Rectal smooth muscle tissue (tissue), 1 donor: ENCODE measurements around the gene YPEL2.

ENCODE experiments used
- H3K27ac ChIP-seq: one replicate; pipeline ENCODE4 v1.7.0; 2013; ENCODE audit warnings: low read depth, low read length, inconsistent platforms
- H3K27me3 ChIP-seq: one replicate; pipeline ENCODE4 v1.7.0; 2013; ENCODE audit warnings: low read length; ENCODE audit not compliant: control insufficient read depth, insufficient read depth
- H3K36me3 ChIP-seq: one replicate; pipeline ENCODE4 v1.7.0; 2013; ENCODE audit warnings: low read length; ENCODE audit not compliant: control insufficient read depth, insufficient read depth
- H3K4me1 ChIP-seq: one replicate; pipeline ENCODE4 v1.7.0; 2013; ENCODE audit warnings: low read length; ENCODE audit not compliant: control insufficient read depth, insufficient read depth
- H3K4me3 ChIP-seq: one replicate; pipeline ENCODE4 v1.7.0; 2013; ENCODE audit warnings: low read length
- H3K9ac ChIP-seq: one replicate; pipeline ENCODE4 v1.7.0; 2013; ENCODE audit warnings: low read length

Gene YPEL2

DNA sequence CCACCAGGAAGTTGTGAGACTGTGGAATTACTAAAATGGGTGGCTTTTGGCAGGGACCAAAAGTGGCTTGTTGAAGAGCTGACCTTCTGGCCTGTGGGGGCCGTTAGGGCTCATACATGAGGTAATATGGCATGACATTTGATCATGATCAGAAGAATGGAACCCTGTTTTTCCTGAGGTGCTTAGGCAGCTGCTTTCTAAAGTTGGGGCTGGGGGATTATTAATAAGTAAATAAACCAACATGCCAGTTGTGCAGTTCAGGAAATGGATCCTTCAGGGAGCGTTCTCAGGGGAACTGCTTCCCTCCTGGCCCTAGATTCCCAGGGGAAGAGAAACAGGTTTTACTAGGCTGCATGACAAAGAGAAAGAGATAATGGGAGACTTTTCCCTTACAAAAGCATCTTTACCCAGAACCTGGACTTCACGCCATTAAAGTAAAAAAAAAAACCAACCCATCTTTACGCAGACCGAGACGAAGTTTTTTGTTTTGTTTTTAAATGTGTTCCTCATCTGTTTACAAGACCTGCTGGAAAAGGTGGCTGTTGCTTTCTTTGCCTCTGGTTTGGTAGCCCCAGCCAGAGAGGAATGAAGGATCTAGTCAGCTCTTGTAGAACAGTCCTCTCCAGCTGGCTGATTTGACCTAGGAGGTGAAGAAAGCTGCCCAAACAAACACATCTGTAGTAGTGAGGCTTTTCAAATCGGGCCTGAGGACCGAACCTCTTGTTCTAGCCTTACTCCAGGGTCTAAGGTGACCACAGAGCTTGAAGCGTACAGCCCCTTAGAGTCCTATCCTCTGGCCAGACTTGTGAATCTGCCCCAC lies 22.7 kb downstream of the YPEL2 start:
- Histone ChIP-seq H3K9ac (no peak overlapping the region), H3K27ac (no peak overlapping the region), H3K27me3 (no peaks in the 10 kb centered on the region), H3K4me3 (no peak overlapping the region), H3K4me1 (peaks cover 32% of the 10 kb centered on the region), H3K36me3 (no peaks in the 10 kb centered on the region)

DNA sequence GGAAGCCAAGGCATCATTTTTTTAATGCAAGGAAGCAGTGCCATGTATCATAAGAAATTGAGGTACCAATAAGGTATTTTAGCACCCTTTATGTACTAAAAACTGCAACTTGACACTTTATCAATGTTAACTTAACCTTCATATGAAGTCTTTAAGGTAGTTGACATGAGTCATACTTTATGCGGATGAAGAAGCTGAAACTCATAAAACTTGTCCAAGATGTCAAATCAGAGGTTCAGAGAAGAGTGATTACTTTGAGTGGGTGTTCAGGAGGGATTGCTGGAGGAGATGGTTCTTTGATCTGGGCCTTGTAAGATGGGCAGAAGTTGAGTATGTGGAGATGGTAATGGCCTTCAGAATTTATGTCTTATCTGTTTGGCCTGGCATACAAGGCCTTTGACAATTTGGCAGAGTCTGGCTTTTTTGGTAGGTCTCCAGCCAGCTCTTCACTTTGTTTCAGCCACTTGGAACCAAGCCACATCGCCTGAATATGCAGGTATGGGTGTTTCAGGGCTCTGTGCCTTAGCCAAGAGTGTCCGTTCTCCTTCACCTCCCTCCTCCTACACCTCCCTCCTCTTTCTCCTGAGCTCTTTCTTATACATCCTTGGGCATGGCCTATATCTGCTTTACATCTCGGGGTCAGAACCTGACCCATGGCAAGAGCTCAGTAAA lies 23.7 kb downstream of the YPEL2 start:
- H3K27me3 ChIP-seq = no peaks in the 10 kb centered on the region
- no peak overlapping the region for H3K27ac ChIP-seq
- no peaks in the 10 kb centered on the region for H3K36me3 ChIP-seq
- H3K9ac ChIP-seq = no peak overlapping the region
- H3K4me3 ChIP-seq = no peak overlapping the region
- H3K4me1 ChIP-seq = peaks cover 29% of the 10 kb centered on the region

DNA sequence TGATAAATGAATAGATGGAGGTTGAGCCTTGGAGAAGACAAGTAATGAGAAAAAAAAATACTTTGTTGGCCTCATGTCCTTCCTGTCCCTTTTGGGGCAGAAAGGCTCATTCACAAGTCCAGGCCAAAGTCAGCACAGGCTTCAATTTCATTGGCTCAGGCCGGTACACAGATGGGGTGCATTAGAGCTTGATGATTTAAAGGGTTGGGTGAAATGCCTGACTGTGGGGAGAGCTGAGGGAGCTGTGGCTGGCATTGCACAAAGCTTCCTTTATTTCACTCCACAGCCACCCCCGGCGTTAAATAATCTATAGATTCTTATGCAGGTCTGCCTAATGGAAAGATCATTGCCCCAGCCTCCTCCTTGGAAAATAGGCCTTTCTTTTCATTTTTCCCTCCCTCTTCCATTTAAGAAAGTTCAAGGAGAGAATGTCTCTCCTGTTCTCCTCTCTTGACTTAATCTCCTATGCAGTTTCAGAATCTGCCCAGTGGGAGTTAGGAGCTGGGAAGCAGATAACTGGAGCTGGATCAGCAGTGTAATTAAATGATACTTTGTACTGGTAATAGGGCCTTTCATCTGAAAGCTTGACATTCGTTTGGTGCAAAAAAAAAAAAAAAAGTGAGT lies 24.4 kb downstream of the YPEL2 start:
- H3K4me3 ChIP-seq = no peak overlapping the region
- H3K36me3 ChIP-seq = no peaks in the 10 kb centered on the region
- H3K9ac ChIP-seq = no peak overlapping the region
- no peak overlapping the region for H3K27ac ChIP-seq
- peaks cover 24% of the 10 kb centered on the region for H3K4me1 ChIP-seq
- H3K27me3 ChIP-seq = no peaks in the 10 kb centered on the region

DNA sequence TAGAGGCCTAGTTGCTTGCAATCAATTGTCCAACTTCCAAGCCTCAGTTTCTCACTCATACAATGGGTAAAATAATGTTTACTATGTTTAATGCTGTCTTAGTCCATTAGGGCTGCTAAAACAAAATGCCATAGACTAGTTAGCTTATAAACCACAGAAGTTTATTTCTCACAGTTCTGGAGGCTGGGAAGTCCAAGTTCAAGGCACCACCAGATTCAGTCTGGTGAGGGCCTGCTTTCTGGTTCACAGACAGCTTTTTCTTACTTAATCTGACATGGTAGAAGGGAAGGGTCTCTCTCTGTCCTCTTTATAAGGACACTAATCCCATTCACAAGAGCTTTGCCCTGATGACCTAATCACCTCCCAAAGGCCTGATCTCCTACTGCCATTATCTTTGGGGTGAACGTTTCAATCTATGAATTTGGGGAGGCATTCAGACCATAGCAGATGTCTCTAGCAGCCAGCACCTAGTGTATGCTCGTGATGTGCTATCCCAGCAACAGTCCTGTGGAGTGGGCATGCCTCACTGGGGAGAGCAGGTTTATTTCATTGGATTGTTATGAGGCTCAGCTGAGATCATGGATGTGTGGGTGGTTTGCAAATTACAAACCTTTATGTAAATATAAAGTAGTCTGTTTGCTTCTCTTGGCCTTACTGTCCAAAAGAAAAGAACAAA lies 25.2 kb downstream of the YPEL2 start:
- Histone ChIP-seq H3K27me3 (no peaks in the 10 kb centered on the region), H3K9ac (no peak overlapping the region), H3K4me3 (no peak overlapping the region), H3K36me3 (no peaks in the 10 kb centered on the region), H3K4me1 (peaks cover 21% of the 10 kb centered on the region), H3K27ac (peak overlapping the region; percentile 18)

DNA sequence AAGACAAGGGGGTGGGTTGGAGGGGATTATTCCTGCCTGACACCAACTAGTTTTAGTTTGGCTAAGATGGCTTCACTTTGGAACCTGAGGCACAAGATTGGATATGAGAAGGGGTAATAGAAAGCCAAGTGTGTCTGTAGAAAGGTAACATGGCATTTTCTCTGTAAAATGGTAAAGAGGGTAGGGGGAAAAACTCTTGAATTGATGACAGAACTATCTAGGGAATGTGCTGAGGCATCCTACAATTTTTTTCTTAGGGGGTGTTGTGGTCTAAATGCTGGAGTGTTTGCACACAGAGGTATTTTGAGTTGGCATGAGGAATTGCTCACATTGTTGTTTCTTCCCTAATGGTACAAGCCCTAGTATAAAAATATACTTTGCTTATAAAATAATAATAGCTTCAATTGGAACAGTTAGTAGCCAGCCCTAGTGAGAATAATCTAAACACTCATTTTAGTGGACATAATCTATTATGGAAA lies 25.8 kb downstream of the YPEL2 start:
- Histone ChIP-seq H3K27ac (peak overlapping the region; percentile 31), H3K27me3 (no peaks in the 10 kb centered on the region), H3K4me3 (no peak overlapping the region), H3K9ac (no peak overlapping the region), H3K36me3 (no peaks in the 10 kb centered on the region), H3K4me1 (peaks cover 26% of the 10 kb centered on the region)

DNA sequence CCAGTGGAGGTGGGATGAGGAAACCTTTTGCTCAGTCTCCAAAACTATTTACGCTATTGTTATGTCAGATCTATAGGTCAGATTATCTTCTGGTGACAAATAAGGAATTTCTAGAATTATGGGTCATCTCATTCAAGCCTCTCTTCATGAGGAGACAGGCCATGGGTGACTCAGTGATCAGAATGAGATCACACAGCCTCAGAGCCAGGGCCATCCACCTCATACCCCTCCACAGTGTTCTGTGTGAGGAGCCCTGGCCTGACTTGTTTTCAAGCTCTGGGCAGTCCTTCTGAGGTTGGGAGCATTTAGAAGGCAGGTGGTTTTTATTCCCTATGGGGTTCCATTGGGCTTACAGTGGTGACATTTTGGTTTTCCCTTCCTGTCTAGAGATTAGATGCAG lies 26.5 kb downstream of the YPEL2 start:
- H3K4me1 ChIP-seq = peaks cover 32% of the 10 kb centered on the region
- no peak overlapping the region for H3K9ac ChIP-seq
- H3K4me3 ChIP-seq = no peak overlapping the region
- no peaks in the 10 kb centered on the region for H3K27me3 ChIP-seq
- no peaks in the 10 kb centered on the region for H3K36me3 ChIP-seq
- H3K27ac ChIP-seq = peak overlapping the region; percentile 2

DNA sequence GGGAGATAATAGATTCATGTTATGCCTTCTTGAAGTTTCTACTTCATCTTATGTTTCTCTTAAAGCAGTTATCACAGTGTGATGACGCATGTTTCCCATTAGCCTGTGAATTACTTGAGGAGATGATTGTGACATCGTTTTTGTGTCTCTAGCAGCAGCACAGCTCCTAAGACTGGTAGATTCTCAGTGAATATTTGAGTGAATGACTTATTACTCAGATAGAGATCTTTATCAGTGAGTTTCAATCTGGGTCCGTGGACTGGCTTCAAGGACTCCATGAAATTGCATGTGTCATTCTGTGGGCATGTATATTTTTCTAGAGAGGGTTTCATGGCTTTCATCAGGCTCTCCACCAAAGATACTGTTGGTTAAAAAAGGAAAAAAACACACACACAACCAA lies 29.9 kb downstream of the YPEL2 start:
- H3K27me3 ChIP-seq = no peaks in the 10 kb centered on the region
- H3K4me3 ChIP-seq = no peak overlapping the region
- no peaks in the 10 kb centered on the region for H3K36me3 ChIP-seq
- peaks cover 40% of the 10 kb centered on the region for H3K4me1 ChIP-seq
- peak overlapping the region; percentile 21 for H3K27ac ChIP-seq
- H3K9ac ChIP-seq = no peak overlapping the region

DNA sequence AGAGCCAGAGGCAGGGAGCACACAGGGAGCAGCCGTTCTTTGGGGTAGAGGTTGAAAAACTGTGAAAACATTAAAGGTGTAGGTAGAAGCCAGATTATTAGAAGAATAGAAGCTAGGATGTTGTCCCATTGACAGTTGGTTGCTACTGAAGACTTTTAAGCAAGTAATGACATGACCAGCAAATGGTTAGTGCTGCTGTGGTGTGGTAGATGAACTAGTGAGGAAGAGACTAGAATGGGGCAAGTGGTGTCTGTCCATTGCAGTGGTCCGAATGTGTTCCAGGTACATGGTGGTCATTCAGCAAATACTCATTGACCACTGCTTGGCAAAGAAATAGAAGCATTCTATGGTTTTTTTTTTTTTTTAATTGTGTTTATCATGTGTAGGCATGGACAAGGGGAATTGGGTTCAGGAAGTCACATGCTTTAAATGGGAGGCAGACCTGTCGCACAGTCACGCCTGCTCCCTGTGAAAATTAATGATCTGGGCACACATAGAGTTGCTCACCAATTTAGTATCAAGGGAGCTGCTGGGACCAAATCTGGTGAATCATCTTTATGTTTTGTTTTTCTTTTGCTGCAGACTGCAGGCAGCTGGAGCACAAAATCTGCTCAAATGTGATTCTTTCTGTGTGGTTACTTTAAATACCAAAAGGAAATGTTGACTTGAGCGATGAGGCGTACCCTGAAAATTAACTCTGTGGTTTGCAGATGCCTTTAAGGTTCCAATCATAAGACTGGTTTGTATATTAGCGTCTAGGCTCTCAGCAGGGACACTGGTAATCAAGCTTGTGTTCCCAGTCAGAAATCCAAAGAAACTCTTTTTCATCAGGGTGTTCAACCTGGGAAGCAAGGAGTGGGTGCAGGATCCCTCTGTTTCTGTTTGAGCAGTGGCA lies 30.7 kb downstream of the YPEL2 start:
- H3K36me3 ChIP-seq = no peaks in the 10 kb centered on the region
- H3K4me3 ChIP-seq = peak overlapping the region; percentile 14
- peaks cover 43% of the 10 kb centered on the region for H3K4me1 ChIP-seq
- H3K27me3 ChIP-seq = no peaks in the 10 kb centered on the region
- H3K9ac ChIP-seq = no peak overlapping the region
- peak overlapping the region; percentile 55 for H3K27ac ChIP-seq

DNA sequence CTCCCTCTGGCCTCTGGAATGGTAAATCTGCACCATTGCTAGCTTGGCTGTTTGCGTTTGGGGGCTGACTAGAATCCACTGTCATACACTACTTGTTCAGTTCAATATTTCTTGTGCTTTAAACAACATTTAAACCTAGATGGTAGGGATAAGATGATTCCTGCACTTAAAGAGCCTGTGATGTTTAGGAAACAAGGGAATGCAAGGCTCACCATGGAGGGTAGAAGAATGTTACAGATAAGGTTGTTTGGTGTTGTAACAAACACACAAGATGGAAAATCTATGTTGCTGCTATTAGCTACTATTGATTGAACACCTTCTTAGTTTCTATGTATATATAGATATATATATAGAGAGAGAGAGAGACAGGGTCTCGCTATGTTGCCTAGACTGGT lies 31.4 kb downstream of the YPEL2 start:
- Histone ChIP-seq H3K9ac (no peak overlapping the region), H3K36me3 (no peaks in the 10 kb centered on the region), H3K4me1 (peaks cover 43% of the 10 kb centered on the region), H3K4me3 (peak overlapping the region; percentile 14), H3K27ac (peak overlapping the region; percentile 55), H3K27me3 (no peaks in the 10 kb centered on the region)

DNA sequence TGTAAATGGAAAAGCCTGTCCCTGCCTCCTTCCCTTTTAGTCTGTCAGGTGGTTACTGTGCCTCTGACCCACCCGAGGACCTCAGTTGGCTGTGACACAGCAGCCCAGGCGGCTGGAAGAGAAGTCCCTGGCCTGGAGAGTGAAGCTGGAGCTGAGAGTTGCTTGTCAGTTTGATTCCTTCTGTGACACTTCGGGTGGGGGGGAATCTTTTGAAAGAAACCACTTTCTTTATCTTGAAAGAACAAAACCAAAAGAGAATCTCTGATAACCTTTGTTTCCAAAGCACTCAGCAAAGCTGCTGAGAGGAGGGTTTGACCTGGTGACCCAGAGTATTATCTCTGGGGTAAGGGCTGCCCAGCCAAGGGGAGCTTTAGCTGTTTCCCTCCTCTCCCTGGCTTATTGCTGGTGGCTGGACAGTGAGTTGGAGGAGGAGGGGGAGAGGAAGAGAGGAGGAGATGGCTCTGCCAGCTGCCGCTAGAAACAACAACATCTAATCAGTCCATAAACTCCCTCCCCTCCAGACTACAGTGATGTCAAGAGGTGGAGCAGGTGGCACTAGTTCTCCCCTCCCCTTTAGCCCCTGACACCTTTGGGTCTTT lies 34.0 kb downstream of the YPEL2 start:
- Histone ChIP-seq H3K27me3 (no peaks in the 10 kb centered on the region), H3K4me3 (no peak overlapping the region), H3K27ac (peak overlapping the region; percentile 82), H3K4me1 (peaks cover 58% of the 10 kb centered on the region), H3K36me3 (no peaks in the 10 kb centered on the region), H3K9ac (peak overlapping the region; percentile 26)

DNA sequence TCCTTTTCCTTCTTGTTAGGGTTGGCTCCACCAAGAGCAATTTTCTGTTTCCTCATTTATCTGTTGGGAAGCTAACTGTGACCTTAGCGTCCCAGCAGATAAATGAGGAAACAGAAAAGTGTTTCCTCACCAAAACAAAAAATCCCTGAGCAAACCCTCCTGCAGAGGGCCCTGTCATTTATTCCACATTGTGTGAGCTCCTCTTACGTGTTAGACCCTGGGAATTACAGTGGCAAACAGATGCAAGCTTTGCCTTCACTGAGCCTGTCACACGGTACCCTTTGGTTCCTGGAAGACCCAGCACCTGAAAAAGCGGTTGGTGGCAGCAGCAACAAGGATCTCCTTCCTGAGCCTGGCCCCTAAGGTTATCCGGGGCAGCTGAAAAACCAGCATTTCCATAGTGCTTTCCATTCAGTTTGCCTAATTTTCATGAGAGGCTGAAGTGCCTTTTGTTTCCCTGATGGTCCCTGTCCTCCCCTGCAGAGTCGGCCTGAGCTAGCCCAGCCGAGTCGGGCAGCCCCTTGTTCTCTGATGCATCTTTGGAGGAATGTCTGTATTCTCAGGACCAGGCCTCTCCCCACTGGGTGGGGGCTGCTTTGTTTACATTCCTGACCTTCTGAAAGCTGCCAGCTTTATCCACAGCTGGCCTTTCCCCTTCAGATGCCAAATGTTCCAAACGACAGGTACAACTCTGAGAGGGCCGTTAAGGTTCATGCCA lies 34.7 kb downstream of the YPEL2 start:
- H3K4me3 ChIP-seq = peak overlapping the region; percentile 0
- no peaks in the 10 kb centered on the region for H3K36me3 ChIP-seq
- H3K27me3 ChIP-seq = no peaks in the 10 kb centered on the region
- peaks cover 65% of the 10 kb centered on the region for H3K4me1 ChIP-seq
- H3K27ac ChIP-seq = peak overlapping the region; percentile 82
- no peak overlapping the region for H3K9ac ChIP-seq
